Forelimb muscle (tissue), 1 donor: Measurements from ENCODE around the gene ABCA6. TPM values are rescaled to one million over a fixed set of nuclear protein-coding genes. Genes with fewer than 3 reads are reported as not detected.
"Not testable (repeated sequence)": the region's sequence is repeated elsewhere in the genome, so short reads cannot be mapped to it uniquely, and the experiment has no call there.

Experiments
- DNase-seq: peaks from one replicate; pipeline ENCODE4 v3.0.0-alpha.2; 2013; ENCODE audit warnings: low read depth
- polyA plus RNA-seq: library from polyadenylated mRNA; unstranded; fragments of 120-200 nt; gene quantifications from one replicate; pipeline ENCODE4 v1.2.1, GENCODE V29; 2013; ENCODE audit not compliant: insufficient read length

The ABCA6 gene
- polyA plus RNA-seq, 1 donor, result 15.5 TPM

- no peak for DNase-seq
Measured at GRCh38 chr17:69134112-69134511, 7.6 kb downstream of the ABCA6 start.

- no peak for DNase-seq
Measured at GRCh38 chr17:69130627-69131296, 10.9 kb downstream of the ABCA6 start.

- no peak for DNase-seq
Measured at GRCh38 chr17:69123626-69124025, 18.1 kb downstream of the ABCA6 start.

GRCh38 chr17:69122065-69122464 lies 19.6 kb downstream of the ABCA6 start:
- DNase-seq, result no peak

- DNase-seq, result no peak
Measured at GRCh38 chr17:69117855-69118784, 23.6 kb downstream of the ABCA6 start.

- DNase-seq, result no peak
Measured at GRCh38 chr17:69111794-69112193, 29.9 kb downstream of the ABCA6 start.

GRCh38 chr17:69105907-69106730 lies 35.6 kb downstream of the ABCA6 start:
- DNase-seq, result no peak

- DNase-seq, result no peak
Measured at GRCh38 chr17:69103557-69104233, 38.0 kb downstream of the ABCA6 start.

GRCh38 chr17:69098625-69099024 lies 43.1 kb downstream of the ABCA6 start:
- no peak for DNase-seq

- DNase-seq, result no peak
Measured at GRCh38 chr17:69096541-69096940, 45.2 kb downstream of the ABCA6 start.

- no peak for DNase-seq
Measured at GRCh38 chr17:69093995-69094394, 47.7 kb downstream of the ABCA6 start.

GRCh38 chr17:69093279-69093789 lies 48.4 kb downstream of the ABCA6 start:
- DNase-seq, result no peak

- no peak for DNase-seq
Measured at GRCh38 chr17:69090365-69090764, 51.3 kb downstream of the ABCA6 start.

GRCh38 chr17:69088643-69089200 lies 53.0 kb downstream of the ABCA6 start:
- DNase-seq, result no peak

- DNase-seq, result no peak
Measured at GRCh38 chr17:69086641-69087040, 55.1 kb downstream of the ABCA6 start.

- no peak for DNase-seq
Measured at GRCh38 chr17:69084911-69085310, 56.8 kb downstream of the ABCA6 start.

GRCh38 chr17:69082696-69083095 lies 59.0 kb downstream of the ABCA6 start:
- DNase-seq, result no peak

- no peak for DNase-seq
Measured at GRCh38 chr17:69078864-69079263, 62.8 kb downstream of the ABCA6 start.

- no peak for DNase-seq
Measured at GRCh38 chr17:69075823-69076222, 65.9 kb downstream of the ABCA6 start.

GRCh38 chr17:69073392-69073791 lies 68.3 kb downstream of the ABCA6 start:
- DNase-seq, result not testable (repeated sequence)

- DNase-seq, result not testable (repeated sequence)
Measured at GRCh38 chr17:69072803-69073256, 68.9 kb downstream of the ABCA6 start.
